Urinary bladder (tissue), 4 donors: ENCODE data around the gene RBM7. TPM values are rescaled to one million over a fixed set of nuclear protein-coding genes. Genes with fewer than 3 reads are reported as not detected.

ENCODE experiments used
- DNase-seq: peaks from one replicate; pipeline ENCODE4 v3.0.0-alpha.2; 2015; ENCODE audit errors: extremely low spot score
- H3K27ac ChIP-seq: one replicate; pipeline ENCODE4 v1.5.1; 2013; ENCODE audit warnings: low read depth, mild to moderate bottlenecking, moderate library complexity
- H3K36me3 ChIP-seq: one replicate; pipeline ENCODE4 v1.6.1; 2013; ENCODE audit warnings: mild to moderate bottlenecking, moderate library complexity; ENCODE audit not compliant: insufficient read depth
- H3K4me1 ChIP-seq: one replicate; pipeline ENCODE4 v1.6.1; 2013; ENCODE audit warnings: mild to moderate bottlenecking, moderate library complexity; ENCODE audit not compliant: insufficient read depth
- H3K4me3 ChIP-seq: one replicate; pipeline ENCODE4 v1.5.1; 2013; ENCODE audit warnings: low read depth, low read length
- WGBS: extraction: QIAGEN DNeasy Blood & Tissue Kit; methylation state at CpG from one replicate; pipeline ENCODE4 v1.1.7; 2013; 5-methylcytosine and 5-hydroxymethylcytosine counted together
- polyA plus RNA-seq: library from polyadenylated mRNA; stranded (reverse); fragments of 200-250 nt; gene quantifications from one replicate; pipeline ENCODE4 v1.2.3, GENCODE V29; 2013
- total RNA-seq: library from RNA; depleted of rRNA; stranded (reverse); fragments of >200 nt; gene quantifications from one replicate; pipeline ENCODE4 v1.2.3, GENCODE V29; 2014
- donor health status: healthy with polysubstance abuse.
- donor health status: healthy.

Gene RBM7
- total RNA-seq (39.2 TPM), polyA plus RNA-seq (29.4 TPM)

GRCh38 chr11:114400216-114400914 lies at the start of gene RBM7, which contains the start of gene C11orf71:
TSS of gene RBM7 (plus strand) at chr11:114400666. CDS start at chr11:114400672, 6 bp downstream.
TSS of gene C11orf71 (minus strand) at chr11:114400511. CDS start at chr11:114400331, 180 bp downstream.
- no peaks in the 10 kb centered on the region for H3K4me1 ChIP-seq
- peak within 1 kb of the TSS; percentile 71 for H3K4me3 ChIP-seq
- under 1% methylated on average over 65 of the region's 65 CpGs for WGBS

GRCh38 chr11:114353443-114353842 lies 47.0 kb upstream of the RBM7 start:
- 76% methylated on average over 3 of the region's 3 CpGs for WGBS

More at GRCh38 chr11:114400216-114400914, at the start of gene RBM7, which contains the start of gene C11orf71:
- Histone ChIP-seq H3K27ac (peak within 1 kb of the TSS; percentile 99), H3K36me3 (peaks cover 2% of the 10 kb centered on the region)
- DNase-seq: peak; percentile 94

GRCh38 chr11:114354076-114354475 lies 46.4 kb upstream of the RBM7 start:
- Histone ChIP-seq H3K4me3 (no peak overlapping the region), H3K36me3 (no peaks in the 10 kb centered on the region), H3K27ac (no peak overlapping the region), H3K4me1 (no peaks in the 10 kb centered on the region)
- no peak for DNase-seq
- 56% methylated on average over 3 of the region's 3 CpGs for WGBS

More at GRCh38 chr11:114353443-114353842, 47.0 kb upstream of the RBM7 start:
- DNase-seq: no peak
- Histone ChIP-seq H3K36me3 (no peaks in the 10 kb centered on the region), H3K4me3 (no peak overlapping the region), H3K4me1 (no peaks in the 10 kb centered on the region), H3K27ac (no peak overlapping the region)

- Histone ChIP-seq H3K36me3 (no peaks in the 10 kb centered on the region), H3K27ac (no peak overlapping the region)
- no peak for DNase-seq
Observed at GRCh38 chr11:114358716-114359115, 41.8 kb upstream of the RBM7 start.

GRCh38 chr11:114359342-114359741 lies 41.1 kb upstream of the RBM7 start:
- Histone ChIP-seq H3K36me3 (no peaks in the 10 kb centered on the region), H3K27ac (no peak overlapping the region), H3K4me3 (no peak overlapping the region), H3K4me1 (no peaks in the 10 kb centered on the region)
- DNase-seq: no peak

More at GRCh38 chr11:114358716-114359115, 41.8 kb upstream of the RBM7 start:
- WGBS: 63% methylated on average over 1 of the region's 1 CpG
- Histone ChIP-seq H3K4me3 (no peak overlapping the region), H3K4me1 (no peaks in the 10 kb centered on the region)

- DNase-seq: no peak
- no peak overlapping the region for H3K4me3 ChIP-seq
- H3K27ac ChIP-seq: no peak overlapping the region
- H3K4me1 ChIP-seq: no peaks in the 10 kb centered on the region
- no peaks in the 10 kb centered on the region for H3K36me3 ChIP-seq
- 79% methylated on average over 4 of the region's 4 CpGs for WGBS
Observed at GRCh38 chr11:114362326-114362725, 38.1 kb upstream of the RBM7 start.

- Histone ChIP-seq H3K36me3 (no peaks in the 10 kb centered on the region), H3K27ac (no peak overlapping the region), H3K4me3 (no peak overlapping the region), H3K4me1 (no peaks in the 10 kb centered on the region)
- DNase-seq: no peak
- 58% methylated on average over 3 of the region's 3 CpGs for WGBS
Observed at GRCh38 chr11:114362958-114363357, 37.5 kb upstream of the RBM7 start.

- no peaks in the 10 kb centered on the region for H3K36me3 ChIP-seq
- H3K4me3 ChIP-seq: no peak overlapping the region
- 64% methylated on average over 13 of the region's 13 CpGs for WGBS
- H3K27ac ChIP-seq: no peak overlapping the region
- H3K4me1 ChIP-seq: no peaks in the 10 kb centered on the region
- no peak for DNase-seq
Observed at GRCh38 chr11:114366331-114367243, 33.9 kb upstream of the RBM7 start.

- no peak overlapping the region for H3K27ac ChIP-seq
- H3K4me3 ChIP-seq: no peak overlapping the region
- WGBS: 73% methylated on average over 9 of the region's 9 CpGs
- H3K4me1 ChIP-seq: no peaks in the 10 kb centered on the region
- no peaks in the 10 kb centered on the region for H3K36me3 ChIP-seq
- no peak for DNase-seq
Observed at GRCh38 chr11:114367244-114367957, 33.1 kb upstream of the RBM7 start.

- Histone ChIP-seq H3K27ac (no peak overlapping the region), H3K4me1 (no peaks in the 10 kb centered on the region), H3K4me3 (no peak overlapping the region), H3K36me3 (no peaks in the 10 kb centered on the region)
- 73% methylated on average over 5 of the region's 5 CpGs for WGBS
- no peak for DNase-seq
Observed at GRCh38 chr11:114368918-114369680, 31.4 kb upstream of the RBM7 start.

GRCh38 chr11:114375052-114375451 lies 25.4 kb upstream of the RBM7 start:
- DNase-seq: no peak
- WGBS: 92% methylated on average over 3 of the region's 3 CpGs
- no peaks in the 10 kb centered on the region for H3K36me3 ChIP-seq
- no peak overlapping the region for H3K4me3 ChIP-seq
- H3K27ac ChIP-seq: no peak overlapping the region
- H3K4me1 ChIP-seq: no peaks in the 10 kb centered on the region

- no peak for DNase-seq
- Histone ChIP-seq H3K4me3 (no peak overlapping the region), H3K4me1 (no peaks in the 10 kb centered on the region), H3K27ac (no peak overlapping the region), H3K36me3 (no peaks in the 10 kb centered on the region)
- 81% methylated on average over 7 of the region's 7 CpGs for WGBS
Observed at GRCh38 chr11:114377612-114378267, 22.7 kb upstream of the RBM7 start.
